H1 (cell line): ENCODE measurements around the gene TMC4. TPM values are rescaled to one million over a fixed set of nuclear protein-coding genes. Genes with fewer than 3 reads are reported as not detected.

ENCODE experiments used
- HDAC2 ChIP-seq, 2 experiments: fragments of 300-600 bp in 1 of 2; sonication (generic) in 1 of 2; IDR thresholded peaks; 2 replicates each; pipeline ENCODE4 v1.6.1; 2011 to 2012; ENCODE audit warnings: low read depth in 2 of 2, low read length in 2 of 2, mild to moderate bottlenecking in 2 of 2, moderate library complexity in 2 of 2, borderline replicate concordance in 1 of 2, inconsistent platforms in 1 of 2
- KDM4A ChIP-seq: IDR thresholded peaks from one replicate; pipeline ENCODE4 v1.7.1; 2012; ENCODE audit warnings: low read depth, mild to moderate bottlenecking, moderate library complexity, low read length, inconsistent platforms; ENCODE audit not compliant: severe bottlenecking
- MAX ChIP-seq: IDR thresholded peaks from 2 replicates; pipeline ENCODE4 v1.6.1; 2012; ENCODE audit warnings: inconsistent platforms
- ZNF274 ChIP-seq: IDR thresholded peaks from 2 replicates; pipeline ENCODE4 v1.7.0; 2012; ENCODE audit warnings: low read length, borderline replicate concordance; ENCODE audit errors: extremely low read depth
- polyA plus RNA-seq, 7 experiments: library from polyadenylated mRNA; depleted of rRNA in 3 of 7; stranded (reverse) in 5 of 7; unstranded in 2 of 7; fragments of >200 nt in 5 of 7; fragments of 200-250 nt in 2 of 7; gene quantifications; 1 replicate in 5 of 7; 2 replicates in 1 of 7; 4 replicates in 1 of 7; pipeline versions ENCODE4 v1.2.1 to v1.2.3, GENCODE V29; 2011 to 2013; ENCODE audit warnings: missing spikeins in 2 of 7, mixed read lengths in 2 of 7
- total RNA-seq: library from RNA; stranded (reverse); fragmentation: NEBNext Ultra II Directional; extraction: Animal tissue kit (Norgen Biotek cat#: 25700); gene quantifications from 2 replicates; pipeline ENCODE4 v1.2.1, GENCODE V29; 2021

Gene TMC4
- total and polyA plus RNA-seq, 2 of the 8 experiments (the other 6 are each of a cell fraction or from before 2014, with no cell fraction given): 5.5 to 6.3 TPM

DNA sequence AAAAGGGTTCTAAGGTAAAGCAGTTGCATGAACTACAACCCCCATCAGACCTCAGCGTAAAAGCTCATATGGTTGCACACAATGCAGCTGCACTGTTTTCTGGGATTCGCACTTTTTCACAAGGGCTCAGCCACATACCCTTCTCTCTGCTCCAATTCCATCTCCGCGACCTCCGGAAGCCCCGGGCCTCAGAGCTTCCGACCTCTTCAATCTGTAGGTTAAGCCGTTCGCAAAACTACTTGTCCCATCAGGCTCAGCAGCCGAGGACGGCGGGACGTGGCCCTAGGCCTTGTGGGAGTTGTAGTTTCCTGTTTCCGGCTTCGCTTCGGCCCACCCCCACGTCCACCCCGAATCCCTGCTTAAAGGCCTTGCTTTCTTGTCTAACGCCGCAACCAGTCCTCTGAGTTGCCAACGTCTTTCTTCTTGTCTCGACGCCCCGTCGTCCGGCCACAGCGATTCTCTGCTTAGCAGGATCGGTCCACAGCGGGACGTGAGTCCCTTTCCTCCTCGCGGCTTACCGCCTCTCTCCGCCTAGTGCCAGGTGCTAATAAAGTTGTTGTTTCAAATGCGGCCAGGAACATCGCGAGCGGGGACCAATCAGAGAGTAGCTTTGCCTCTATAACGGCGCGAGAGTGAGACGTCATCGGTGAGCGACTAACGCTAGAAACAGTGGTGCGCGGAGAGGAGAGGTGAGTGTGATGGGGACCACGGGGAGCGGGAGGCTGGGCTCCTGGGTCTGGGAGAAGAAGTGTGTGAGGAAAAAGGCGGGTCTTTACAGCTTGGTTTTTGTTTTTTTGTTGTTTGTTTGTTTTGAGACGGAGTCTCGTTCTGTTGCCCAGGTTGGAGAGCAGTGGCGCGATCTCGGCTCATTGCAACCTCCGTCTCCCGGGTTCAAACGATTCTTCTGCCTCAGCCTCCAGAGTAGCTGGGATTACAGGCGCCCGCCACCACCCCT, 57.6 kb downstream of the TMC4 start, which contains the start of the genes PRPF31 and TFPT (continued):
- peak; percentile 74 for TF ChIP-seq MAX
- TF ChIP-seq HDAC2 (IDR thresholded peaks at IDR 0.05; ENCODE audit: borderline replicate concordance in 1 of 2, low read depth in 2 of 2, low read length in 2 of 2): peak; percentile 67 to 68; a peak in 1 of 4 replicates
- TF ChIP-seq KDM4A: peak; percentile 100
- no peak for TF ChIP-seq ZNF274
- TF ChIP-seq, all 59 proteins: peak for 25
